SK-N-DZ (cell line): ENCODE measurements around the gene NUDT8.
"Not testable (repeated sequence)": the region's sequence is repeated elsewhere in the genome, so short reads cannot be mapped to it uniquely, and the experiment has no call there.

Experiments used
- DNase-seq: peaks from one replicate; pipeline ENCODE4 v3.0.0-alpha.2; 2015; ENCODE audit warnings: low spot score

Gene NUDT8

DNA sequence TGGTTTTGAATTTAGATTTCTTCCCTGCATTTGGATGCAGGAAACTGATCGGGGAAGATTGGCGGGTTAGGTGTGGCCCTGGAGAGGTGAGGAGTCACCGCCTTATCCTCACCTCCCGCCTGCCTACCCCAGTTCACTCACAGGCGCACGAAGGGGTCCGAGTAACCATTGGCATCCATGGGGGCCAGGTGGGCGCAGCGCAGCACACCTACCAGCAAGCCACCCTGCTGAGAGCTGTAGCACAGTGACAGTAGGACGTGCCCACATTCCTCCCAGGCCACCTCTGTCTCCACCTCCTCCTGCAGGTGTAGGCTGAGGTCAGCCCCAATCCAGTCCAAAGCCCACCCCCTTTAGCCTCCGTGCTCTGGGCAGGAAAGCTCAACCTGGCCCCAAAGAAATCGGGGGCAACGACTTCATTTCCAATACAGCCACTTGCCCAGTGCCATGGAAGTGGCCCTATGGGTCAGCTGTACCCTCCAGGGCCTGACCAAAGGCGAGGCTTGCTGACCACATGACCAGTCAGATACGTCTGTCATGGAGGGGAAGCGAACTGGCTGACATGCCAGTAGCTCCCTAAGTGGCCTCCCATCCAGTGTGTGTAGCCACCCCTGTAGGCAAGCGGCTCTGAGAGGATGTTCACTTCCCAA is 16.3 kb downstream of the NUDT8 start:
- DNase-seq, result no peak

DNA sequence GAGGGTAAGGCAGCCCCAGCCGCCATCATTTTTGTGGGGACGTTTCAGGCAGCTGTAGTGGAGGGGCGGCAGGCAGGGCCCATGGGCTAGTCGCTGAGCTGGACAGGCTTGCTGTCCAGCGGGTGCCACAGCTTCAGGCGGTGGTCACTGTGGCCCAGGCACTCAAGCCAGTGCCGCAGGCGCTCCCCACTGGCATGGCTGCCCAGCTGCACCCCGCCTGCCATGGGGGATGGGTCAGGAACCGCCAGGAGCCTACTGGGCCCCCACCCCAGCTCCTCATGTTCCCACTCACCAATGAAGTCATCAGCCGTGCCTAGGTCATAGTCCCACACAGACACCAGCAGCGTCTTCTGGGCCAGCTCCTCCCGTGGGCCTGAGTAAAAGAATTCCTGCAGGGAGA is 17.0 kb downstream of the NUDT8 start:
- DNase-seq, result no peak

GRCh38 chr11:67611704-67612587 is 17.8 kb downstream of the NUDT8 start:
- no peak for DNase-seq

DNA sequence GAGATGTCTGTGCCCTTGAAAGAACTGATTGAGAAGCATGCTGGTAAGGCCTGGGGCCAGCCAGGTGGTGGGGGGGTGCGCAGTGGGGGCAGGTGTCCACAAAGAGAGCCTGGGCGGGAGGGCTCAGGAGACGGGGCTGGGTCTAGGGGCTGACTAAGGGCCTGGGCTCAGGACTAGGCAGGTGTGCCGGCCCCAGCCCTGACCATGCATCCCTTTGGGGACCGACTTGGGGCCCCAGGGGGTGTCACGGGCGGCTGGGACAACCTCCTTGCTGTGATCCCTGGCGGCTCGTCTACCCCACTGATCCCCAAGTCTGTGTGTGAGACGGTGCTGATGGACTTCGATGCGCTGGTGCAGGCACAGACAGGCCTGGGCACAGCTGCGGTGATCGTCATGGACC is 18.6 kb downstream of the NUDT8 start:
- DNase-seq, result no peak

DNA sequence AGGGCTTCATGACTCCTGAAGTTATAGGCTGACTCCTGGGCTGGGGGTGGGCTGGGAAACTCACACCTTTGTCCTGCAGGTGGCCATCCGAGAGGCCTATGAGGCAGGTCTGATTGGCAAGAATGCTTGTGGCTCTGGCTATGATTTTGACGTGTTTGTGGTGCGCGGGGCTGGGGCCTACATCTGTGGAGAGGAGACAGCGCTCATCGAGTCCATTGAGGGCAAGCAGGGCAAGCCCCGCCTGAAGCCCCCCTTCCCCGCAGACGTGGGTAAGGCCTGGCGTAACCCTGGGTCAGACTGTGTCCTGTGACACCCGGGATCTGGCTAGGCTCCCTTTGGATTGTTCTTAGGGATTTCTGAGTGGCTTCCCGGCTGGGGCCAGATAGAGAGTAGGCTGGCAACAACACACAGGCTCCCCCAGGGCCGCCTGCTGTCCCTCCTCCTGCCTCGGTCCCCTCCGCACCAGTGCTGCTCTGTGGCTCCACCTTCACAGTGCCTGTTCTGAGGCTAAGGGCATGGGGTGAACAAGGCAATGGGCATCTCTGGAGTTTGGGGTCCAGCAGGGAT is 19.4 kb downstream of the NUDT8 start:
- no peak for DNase-seq

DNA sequence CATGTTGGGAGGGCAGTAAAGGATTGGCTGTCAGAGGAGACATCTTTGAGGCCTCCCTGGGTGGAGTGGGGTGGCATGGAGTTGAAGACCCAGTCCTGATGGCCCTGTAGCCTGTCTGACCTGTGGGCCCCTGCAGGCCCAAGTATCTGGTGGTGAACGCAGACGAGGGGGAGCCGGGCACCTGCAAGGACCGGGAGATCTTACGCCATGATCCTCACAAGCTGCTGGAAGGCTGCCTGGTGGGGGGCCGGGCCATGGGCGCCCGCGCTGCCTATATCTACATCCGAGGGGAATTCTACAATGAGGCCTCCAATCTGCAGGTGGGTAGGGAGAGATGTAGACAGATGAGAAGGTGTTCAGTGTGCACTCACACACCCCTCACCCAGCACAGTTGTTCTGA is 20.4 kb downstream of the NUDT8 start:
- no peak for DNase-seq

DNA sequence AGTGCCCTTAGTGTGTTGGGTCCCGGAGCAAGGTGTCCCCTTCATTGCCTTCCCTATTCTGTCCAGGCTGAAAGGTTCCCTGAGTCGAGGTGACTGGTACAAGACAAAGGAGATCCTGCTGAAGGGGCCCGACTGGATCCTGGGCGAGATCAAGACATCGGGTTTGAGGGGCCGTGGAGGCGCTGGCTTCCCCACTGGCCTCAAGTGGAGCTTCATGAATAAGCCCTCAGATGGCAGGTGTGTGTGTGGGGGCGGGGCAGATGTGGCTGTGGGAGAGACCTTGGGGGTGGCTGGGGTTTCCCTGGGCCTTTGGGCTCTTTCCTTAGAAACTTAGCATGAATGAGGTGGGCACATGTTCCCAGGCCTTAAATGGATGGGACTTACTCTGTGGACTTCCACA is 21.3 kb downstream of the NUDT8 start:
- DNase-seq, result no peak

GRCh38 chr11:67607507-67607906 is 22.2 kb downstream of the NUDT8 start:
- DNase-seq, result no peak

DNA sequence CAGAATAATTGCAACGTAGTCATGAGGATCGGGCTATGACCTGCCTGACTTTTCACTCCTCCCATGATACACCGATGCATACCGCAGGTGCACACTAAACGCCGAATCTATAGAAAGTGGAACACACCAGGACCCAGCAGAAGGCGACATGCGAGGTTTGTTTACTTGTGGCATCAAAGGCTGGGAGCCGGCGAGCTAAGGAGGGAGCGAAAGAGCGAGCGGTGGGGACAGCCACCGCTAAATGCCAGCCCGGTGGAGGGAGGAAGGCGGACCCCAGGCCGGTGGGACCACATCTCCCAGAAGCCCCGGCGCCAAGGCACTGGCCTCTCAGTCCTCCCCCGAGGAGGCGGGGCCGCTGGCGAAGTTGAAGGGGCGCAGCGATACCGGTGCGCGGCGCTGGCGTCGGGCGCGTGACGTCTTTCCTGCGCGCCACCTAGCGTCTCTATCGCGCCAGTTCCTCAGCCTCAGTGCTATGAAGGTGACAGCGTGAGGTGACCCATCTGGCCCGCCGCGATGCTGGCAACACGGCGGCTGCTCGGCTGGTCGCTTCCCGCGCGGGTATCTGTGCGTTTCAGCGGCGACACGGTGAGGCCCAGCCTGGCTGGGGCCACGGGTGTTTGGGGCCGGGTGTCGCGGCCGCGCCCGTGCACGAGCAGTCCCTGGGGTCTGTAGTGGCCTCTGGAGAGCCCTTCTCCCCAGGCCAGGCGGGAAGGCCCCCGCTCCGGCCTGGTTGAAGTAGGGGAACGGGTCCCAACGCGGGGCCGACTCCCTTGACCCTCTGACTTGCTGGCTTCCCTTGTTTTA is 23.0 kb downstream of the NUDT8 start, which contains the start of gene NDUFV1:
TSS of gene NDUFV1 (plus strand) at position 445 of the 804 bp plus-strand sequence. CDS start at position 514, 69 bp downstream.
- DNase-seq, result peak; percentile 93

DNA sequence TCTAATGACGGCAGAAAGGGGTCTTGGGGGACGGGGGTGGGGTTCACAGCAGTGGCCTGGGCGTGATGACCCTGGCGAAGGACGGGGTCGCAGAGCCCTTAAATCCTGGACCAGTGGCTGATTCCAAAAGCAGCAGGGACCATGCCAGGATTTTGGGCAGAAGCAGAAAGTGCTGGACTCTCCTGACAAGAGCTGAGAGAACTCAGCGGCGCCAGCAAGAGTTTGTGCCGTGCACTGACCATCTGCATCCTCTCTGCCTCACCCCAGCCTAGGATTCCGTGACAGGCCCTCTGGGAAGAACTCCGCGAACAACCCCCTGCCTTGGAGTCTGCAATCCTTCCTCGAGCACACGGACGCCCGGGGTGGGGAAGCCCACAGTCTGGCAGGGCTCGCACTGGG is 23.6 kb downstream of the NUDT8 start:
- no peak for DNase-seq

GRCh38 chr11:67605231-67606011 is 24.3 kb downstream of the NUDT8 start:
- no peak for DNase-seq

DNA sequence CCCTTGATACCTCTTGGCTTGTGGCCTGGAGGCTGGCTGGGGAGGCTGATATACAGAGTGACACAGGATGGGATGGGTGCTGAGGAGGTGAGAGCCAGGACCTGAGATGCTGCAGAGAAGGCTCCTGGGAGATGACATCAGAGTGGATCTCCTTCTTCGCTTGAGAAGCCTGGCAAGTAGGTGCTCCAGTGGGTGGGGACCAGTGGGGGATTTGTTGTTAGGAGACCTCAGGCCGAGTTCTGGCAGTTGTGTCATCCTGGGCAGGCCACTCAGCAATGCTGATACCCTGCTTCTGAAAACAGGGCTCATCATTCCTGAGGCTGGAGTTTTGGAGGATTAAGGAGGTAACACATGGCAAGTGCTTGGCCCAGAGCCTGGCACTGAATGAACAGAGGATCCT is 24.9 kb downstream of the NUDT8 start:
- no peak for DNase-seq

DNA sequence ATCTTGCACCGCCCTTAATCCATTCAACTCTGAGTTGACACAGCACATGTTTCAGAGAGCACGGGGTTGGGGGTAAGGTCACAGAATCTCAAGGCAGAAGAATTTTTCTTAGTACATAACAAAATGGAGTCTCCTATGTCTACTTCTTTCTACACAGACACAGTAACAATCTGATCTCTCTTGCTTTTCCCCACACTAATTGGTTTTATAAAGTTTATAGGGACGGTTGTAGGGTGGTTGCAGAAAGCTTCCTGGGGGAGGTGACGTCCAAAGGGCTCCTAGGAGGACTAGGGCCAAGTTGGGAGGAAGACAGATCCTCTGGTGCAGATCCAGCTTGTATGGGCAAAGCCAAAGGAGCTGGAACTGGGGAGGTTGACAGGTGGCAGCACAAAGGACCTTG is 25.6 kb downstream of the NUDT8 start:
- not testable (repeated sequence) for DNase-seq

GRCh38 chr11:67601098-67601497 is 28.6 kb downstream of the NUDT8 start:
- DNase-seq, result no peak

DNA sequence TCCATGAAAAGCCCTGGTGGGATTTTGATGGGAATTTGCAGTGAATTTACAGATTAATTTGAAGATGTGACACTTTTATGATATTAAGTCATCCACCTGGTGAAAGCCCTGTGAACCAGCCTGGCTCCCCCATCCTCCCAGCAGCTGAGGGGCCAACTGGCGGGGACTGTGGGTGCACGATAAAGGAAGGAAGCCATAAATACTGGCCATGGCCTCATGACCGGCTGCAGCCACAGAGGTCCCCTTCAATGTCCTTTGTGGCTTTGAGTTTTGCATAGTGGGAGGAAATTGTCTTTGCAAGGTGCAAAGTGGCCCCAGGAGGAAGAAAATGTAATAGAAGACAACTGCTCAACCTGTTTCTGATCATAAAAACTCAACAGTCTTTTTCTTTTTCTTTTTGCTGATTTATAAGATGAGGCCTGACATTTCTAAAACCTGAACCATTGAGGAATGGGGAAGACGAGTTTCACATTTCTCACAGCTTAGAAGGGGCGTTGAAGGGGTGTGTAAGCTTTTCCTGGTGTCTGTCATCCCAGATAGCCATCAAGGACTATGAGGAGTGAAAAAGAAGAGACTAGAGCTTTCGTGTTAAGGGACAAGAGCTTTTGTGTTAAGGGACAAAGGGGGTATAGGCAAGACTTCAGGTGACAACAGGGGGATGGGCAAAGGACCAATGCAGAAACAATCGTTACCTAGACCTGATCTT is 29.3 kb downstream of the NUDT8 start:
- no peak for DNase-seq

- DNase-seq, result no peak
These were observed 30.6 kb downstream of the NUDT8 start for GRCh38 chr11:67599149-67599548.

- DNase-seq, result not testable (repeated sequence)
These were observed 31.8 kb downstream of the NUDT8 start for GRCh38 chr11:67597963-67598362.

- not testable (repeated sequence) for DNase-seq
These were observed 32.3 kb downstream of the NUDT8 start for GRCh38 chr11:67597458-67597857.

DNA sequence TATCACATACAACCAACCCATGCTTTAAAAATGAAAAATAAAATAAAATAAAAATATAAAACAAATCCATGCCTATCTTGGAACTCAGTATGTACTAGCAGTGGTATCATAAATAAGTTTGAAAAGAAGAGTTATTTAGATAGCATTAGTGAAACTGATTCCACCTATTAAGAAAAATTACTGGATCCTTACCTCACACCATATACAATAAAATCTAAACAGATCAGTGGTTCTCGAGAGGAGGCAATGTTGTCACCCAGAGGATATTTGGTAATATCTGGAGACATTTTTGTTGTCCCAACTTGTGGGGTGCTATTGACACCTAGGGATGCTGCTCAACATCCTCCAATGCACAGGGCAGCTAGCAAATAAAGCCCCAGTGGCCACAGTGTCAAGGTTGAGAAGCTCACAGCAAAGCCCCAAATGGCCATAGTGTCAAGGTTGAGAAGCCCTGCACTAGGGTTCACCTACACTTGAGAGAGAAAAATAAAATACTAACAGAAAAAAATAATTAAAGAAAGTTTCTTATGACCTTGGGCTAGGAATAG is 32.9 kb downstream of the NUDT8 start:
- DNase-seq, result no peak

DNA sequence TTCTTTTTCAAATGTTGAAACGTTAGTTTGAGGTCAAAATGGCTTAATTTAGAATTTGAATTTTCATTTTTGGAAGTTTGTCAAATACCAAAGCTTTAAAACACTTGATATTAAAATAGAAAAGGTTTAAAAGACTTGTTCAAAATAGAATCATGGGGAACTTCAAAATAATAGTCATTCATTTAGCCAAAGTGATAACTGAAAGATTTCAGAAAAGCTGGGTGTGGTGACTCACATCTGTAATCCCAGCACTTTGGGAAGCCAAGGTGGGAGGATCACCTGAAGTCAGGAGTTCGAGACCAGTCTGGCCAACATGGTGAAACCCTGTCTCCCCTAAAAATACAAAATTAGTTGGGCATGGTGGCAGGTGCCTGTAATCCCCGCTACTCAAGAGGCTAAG is 35.3 kb downstream of the NUDT8 start:
- DNase-seq, result no peak
